HG03095 (cell line): ENCODE data around the gene TTC7B.

Source experiments
- ATAC-seq: cut with Tn5 transposase; IDR thresholded peaks from one replicate; pipeline ENCODE4 v1.9.1; 2021; ENCODE audit warnings: moderate library complexity; ENCODE audit not compliant: unreplicated experiment

Gene TTC7B

DNA sequence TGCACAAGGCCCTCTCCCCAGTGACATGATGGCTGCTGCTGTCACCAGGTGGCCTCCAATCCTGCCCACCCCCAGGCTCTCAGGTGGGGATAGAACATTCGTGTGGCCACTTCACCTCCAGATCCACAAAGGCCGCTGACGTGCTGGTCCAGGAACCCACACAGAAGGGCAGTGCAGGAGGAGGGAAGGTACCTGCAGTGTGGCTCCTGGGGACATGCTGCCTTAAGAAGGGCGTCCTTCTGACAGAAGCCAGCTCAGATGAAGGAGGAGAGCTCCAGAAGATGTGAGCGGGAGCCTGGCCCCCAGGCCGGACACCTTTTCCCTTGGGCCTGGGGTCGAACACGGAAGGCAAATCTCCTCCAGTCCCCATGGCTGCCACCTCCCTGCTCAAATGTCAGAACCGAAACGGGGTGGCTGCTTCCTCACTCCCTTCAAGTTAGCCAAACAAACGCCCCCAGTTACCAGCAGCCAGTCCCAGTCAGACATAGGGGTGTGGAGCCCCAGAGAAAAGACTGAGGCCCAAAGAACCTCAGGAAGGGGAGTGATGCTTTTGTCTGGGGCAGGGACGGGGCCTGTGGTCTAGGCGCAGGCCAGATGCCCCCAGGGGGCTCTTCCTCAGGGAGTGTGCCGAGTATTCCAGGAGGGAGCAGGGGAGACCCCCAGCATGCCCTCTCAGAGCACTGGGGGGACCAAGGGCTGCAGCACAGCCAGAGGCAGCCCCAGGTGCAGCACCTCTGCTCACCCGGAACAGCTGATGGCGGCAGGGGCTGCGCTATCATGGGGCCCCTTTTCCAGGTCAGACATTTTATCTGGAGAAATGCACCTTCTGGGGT, 263.5 kb downstream of the TTC7B start:
- no peak for ATAC-seq

GRCh38 chr14:90551733-90552464, 264.3 kb downstream of the TTC7B start:
- no peak for ATAC-seq

DNA sequence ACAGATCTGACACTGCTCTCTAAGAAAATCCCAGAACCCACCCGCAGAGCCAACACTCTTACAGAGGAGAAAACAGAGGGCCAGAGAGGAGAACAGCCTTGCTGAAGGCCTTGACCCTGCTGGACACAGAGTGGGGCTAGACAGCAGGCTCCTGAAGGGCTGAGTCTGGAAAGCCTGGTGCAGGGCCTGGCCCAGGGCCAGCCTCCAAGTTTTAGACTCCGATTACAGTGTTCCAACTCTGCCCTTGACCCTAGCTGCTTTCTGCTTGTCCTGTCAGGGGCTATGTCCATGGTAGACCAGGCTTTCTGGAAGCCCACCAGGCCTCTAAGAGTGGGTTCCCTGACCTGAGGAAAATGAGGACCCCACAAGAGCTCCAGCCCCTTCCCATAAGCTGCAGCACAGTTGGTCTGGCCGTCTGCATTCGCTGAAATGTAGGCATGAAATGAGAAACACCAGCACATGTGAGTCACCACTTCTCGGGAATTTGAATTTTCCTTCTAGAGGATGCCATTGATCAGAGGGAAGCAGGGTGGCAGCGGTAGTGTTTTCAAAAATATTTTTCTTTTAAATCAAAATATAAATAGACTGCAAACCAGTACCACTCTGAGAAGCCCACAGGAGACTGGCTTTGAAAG, 265.0 kb downstream of the TTC7B start:
- no peak for ATAC-seq

DNA sequence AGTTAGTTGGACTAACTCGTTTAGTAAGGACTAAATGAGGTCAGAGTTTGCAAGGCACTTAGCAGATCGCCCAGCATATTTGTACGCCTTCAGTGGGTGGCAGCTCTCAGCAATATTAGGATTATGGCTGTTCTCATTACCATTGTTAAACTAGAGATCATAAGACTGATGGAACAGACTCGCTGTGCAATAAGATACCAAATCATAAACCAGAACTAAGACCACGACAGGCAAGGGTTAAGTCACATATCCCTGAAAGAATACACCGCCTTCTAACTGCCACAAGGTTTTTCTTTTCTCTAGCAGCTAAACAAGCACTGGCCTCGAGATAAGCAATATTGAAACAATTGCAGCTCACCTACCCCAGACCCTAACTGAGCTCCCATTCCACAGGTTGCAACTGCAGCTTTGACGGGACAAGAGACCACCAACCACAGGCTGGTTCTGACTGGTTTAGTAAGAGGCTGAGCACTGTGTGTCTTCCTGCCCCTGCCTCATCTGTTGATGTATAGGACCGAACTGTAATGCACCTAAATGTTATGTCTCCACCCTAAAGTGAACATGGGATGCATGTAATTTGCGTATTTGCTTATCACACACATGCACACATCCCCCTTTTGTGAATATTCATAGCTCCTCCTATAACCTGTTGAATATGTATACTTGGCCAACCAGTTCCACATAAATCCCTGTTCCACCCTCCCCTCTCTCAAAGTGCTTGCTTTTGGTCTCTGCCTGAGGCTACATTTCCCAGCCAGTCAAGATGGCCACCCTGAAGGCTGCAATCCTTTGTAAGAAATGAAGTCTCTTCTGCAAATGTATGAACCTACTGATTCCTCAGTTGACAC, 266.2 kb downstream of the TTC7B start:
- ATAC-seq = no peak

DNA sequence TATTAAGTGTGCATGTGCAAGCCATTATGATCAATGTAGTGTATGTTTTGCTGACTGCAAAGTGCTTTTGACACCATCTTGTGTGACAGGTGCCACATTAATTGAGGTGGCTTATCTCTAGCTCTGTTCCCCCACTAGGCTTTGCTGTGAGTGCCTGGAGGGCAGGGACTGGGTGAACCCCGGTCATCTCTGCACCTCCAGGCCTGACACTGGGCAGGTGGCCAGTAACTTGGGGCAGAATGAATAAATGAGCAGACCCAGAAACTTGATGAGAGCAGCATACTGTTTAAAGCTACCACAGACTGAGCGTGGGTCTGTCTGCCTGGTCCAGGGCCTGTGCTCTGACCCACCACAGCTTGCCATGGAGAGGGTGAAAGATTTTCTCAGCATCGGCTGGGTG, 267.8 kb downstream of the TTC7B start:
- no peak for ATAC-seq

- no peak for ATAC-seq
These were observed 268.3 kb downstream of the TTC7B start for GRCh38 chr14:90547968-90548367.

GRCh38 chr14:90547250-90547649, 269.0 kb downstream of the TTC7B start:
- ATAC-seq = no peak

DNA sequence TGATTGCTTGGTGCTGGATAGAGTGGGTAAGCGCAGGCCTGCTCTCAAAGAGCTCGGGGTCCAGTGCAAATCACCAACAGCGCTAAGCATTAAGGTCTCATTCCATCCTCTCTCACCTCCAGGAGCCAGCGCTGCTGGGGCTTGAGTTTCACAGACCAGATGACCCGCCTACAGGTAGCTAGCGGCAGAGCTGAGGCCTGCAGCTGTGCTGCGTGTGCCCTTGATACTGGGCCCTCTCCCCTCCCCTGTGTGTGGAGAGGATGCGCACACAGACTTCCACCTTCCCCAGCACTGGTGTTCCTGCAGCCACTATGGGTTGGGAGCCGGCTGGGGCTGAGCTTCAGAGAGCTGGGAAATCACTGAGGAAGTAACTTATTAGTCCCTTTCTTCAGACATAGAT, 269.5 kb downstream of the TTC7B start:
- ATAC-seq = no peak

DNA sequence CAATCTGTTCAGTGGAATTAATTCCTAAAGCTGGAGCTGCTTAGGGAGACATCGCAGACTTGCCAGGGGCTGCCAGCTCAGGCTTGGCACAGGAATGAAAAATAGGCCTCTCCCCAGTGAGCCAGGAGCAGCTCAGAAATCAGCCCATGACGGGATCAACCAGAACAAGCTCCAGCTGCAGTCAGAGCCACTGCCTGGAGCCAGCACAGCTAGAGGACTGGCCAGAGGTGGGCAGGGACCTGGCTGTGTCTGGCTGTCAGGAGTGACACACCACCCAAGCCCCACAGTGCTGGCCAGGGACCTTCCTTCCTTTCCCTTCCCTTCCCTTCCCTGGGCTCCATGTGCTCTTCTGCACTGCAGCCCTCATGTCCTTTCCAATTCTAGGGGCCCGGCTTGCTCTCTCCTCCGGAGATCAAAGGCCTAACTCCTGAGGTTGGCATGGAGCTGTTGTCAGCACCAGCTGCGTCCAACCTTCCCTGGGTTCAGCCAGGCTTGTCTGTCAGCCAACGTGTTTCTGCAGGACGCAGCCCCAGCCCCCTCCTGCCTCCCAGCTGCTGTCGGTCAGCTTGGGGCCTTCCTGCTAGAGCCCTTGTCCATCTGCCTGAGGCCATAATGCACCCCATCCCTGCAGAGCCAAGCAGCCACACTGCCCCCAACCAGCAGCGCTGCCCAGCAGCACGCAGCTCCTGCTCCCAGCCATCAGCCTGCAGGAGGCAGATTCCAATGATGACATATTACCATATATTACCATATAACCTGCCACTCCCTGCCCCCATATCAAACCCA, 270.1 kb downstream of the TTC7B start:
- no peak for ATAC-seq

DNA sequence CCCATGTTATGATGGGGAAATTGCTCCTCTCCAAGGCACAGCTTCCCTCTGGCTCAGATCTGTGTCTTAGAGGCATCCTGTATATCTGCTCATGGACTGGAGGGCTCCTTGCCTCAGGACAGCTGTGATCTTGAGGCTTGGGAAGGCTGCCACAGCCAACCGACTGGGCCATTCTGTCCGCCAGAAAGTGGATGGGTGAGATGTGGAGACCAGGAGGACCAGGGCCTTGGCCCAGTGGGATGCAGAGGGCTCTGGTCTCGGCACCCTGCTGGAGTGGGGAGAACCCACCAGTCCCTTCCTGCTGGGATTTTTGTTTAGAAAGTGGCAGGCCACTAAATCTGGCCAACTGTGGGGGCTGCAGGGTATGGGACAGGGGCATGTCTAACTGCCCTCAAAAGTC, 270.8 kb downstream of the TTC7B start:
- no peak for ATAC-seq

GRCh38 chr14:90544971-90545370, 271.3 kb downstream of the TTC7B start:
- no peak for ATAC-seq

DNA sequence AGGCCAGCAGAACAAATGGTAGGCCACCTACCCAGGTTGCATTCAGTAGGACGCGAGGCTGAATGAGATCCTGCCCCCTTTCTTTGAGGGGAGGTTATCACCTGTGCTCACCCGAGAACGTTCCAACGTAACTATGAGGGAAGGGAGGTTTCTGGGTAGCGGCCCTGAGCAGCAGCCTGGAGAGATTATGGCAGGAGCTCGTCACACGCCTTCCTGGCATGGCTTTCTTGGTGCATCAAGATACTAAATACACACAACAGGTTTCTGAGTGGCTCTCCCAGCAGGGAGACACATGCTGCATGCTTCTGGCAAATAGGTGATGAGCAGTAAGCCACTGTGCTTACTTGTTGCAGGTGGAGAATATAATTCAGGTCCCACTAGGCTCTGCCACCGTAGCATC, 271.7 kb downstream of the TTC7B start:
- ATAC-seq = no peak

GRCh38 chr14:90543876-90544275, 272.4 kb downstream of the TTC7B start:
- no peak for ATAC-seq

- ATAC-seq = no peak
These were observed 275.1 kb downstream of the TTC7B start for GRCh38 chr14:90541076-90541634.

GRCh38 chr14:90540437-90540836, 275.8 kb downstream of the TTC7B start:
- no peak for ATAC-seq

- no peak for ATAC-seq
These were observed 276.2 kb downstream of the TTC7B start for GRCh38 chr14:90539996-90540395.

GRCh38 chr14:90539496-90539775, 276.8 kb downstream of the TTC7B start:
- no peak for ATAC-seq

DNA sequence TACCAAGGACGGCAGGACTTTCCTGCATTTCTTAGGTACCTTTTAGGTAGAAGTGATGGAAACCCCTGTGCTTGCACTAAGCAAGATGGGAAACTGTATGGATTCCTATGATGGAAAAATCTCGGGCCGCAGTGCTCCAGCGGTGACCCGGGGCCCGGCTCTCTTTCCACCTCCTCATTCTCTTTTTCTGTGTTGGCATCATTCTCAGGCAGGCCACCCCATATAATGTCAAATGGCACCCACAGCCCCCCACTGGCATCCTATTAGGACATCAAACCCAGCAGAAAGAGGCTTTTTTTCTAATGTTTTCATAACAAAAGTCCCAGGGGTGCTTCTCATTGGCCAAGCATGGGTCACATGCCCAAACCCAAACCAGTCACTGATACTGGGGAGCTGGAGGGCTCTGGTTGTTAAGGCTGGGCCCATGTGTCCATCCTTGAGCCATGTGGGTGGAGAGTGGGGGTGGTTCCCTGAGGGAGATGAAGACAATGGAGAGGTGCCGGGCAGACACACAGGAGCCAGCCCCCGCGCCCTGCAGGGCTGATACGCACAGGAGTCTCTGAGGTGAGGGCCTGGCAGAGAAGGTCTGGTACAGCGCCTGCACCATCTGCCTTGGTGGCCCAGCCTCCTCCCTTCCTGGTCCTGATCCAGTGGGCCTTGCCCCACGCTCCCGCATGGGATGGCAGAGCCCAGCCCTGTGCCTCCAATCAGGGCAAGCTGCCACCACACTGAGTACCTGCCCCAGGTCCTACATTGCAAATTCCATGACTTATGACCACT, 277.3 kb downstream of the TTC7B start:
- ATAC-seq = no peak

GRCh38 chr14:90538095-90538494, 278.1 kb downstream of the TTC7B start:
- ATAC-seq = no peak
